HG03469 (cell line): ENCODE measurements around the gene ABCF2.

Experiments
- ATAC-seq: cut with Tn5 transposase; IDR thresholded peaks from one replicate; pipeline ENCODE4 v1.9.1; 2021; ENCODE audit warnings: mild to moderate bottlenecking, moderate library complexity, moderate number of reproducible peaks; ENCODE audit not compliant: unreplicated experiment

ABCF2 gene

GRCh38 chr7:151226560-151226874 is 488 bp downstream of the ABCF2 start:
- no peak for ATAC-seq

- ATAC-seq, result no peak
Measured at GRCh38 chr7:151225948-151226510, 976 bp downstream of the ABCF2 start.

- no peak for ATAC-seq
Measured at GRCh38 chr7:151223728-151224127, 3.3 kb downstream of the ABCF2 start.

- ATAC-seq, result no peak
Measured at GRCh38 chr7:151218170-151218569, 8.8 kb downstream of the ABCF2 start.

GRCh38 chr7:151215396-151215795 is 11.6 kb downstream of the ABCF2 start:
- ATAC-seq, result no peak

GRCh38 chr7:151213826-151214225 is 13.2 kb downstream of the ABCF2 start:
- ATAC-seq, result no peak

GRCh38 chr7:151212626-151213025 is 14.4 kb downstream of the ABCF2 start:
- ATAC-seq, result no peak

GRCh38 chr7:151211155-151211772 is 15.7 kb downstream of the ABCF2 start:
- no peak for ATAC-seq

- no peak for ATAC-seq
Measured at GRCh38 chr7:151210087-151210854, 16.7 kb downstream of the ABCF2 start, which contains the start of gene H2BK1. H2BK1 (minus strand) TSS chr7:151210488; CDS start chr7:151210318, 170 bp downstream.

GRCh38 chr7:151209588-151209987 is 17.4 kb downstream of the ABCF2 start:
- ATAC-seq, result no peak

GRCh38 chr7:151208253-151208862 is 18.6 kb downstream of the ABCF2 start:
- no peak for ATAC-seq

- no peak for ATAC-seq
Measured at GRCh38 chr7:151207804-151208203, 19.2 kb downstream of the ABCF2 start.

GRCh38 chr7:151207315-151207714 is 19.7 kb downstream of the ABCF2 start:
- no peak for ATAC-seq

- ATAC-seq, result no peak
Measured at GRCh38 chr7:151206914-151207313, 20.1 kb downstream of the ABCF2 start.

GRCh38 chr7:151205730-151206129 is 21.3 kb downstream of the ABCF2 start:
- ATAC-seq, result no peak

- ATAC-seq, result no peak
Measured at GRCh38 chr7:151204383-151205032, 22.5 kb downstream of the ABCF2 start.

GRCh38 chr7:151202836-151203235 is 24.2 kb downstream of the ABCF2 start:
- no peak for ATAC-seq

GRCh38 chr7:151201751-151202150 is 25.3 kb downstream of the ABCF2 start:
- no peak for ATAC-seq

GRCh38 chr7:151201344-151201743 is 25.7 kb downstream of the ABCF2 start:
- no peak for ATAC-seq

GRCh38 chr7:151198945-151199848 is 27.8 kb downstream of the ABCF2 start:
- ATAC-seq, result no peak
